Astrocyte (in vitro differentiated cells and primary cell): ENCODE data around the gene PKNOX2.

Source experiments
- EZH2 ChIP-seq: IDR thresholded peaks from 2 replicates; pipeline ENCODE4 v1.6.1; 2012; ENCODE audit warnings: mild to moderate bottlenecking, low read length, inconsistent platforms; ENCODE audit not compliant: insufficient read depth
- TF ChIP-seq, protein P1 (sequence below): IDR thresholded peaks from 2 replicates; pipeline ENCODE4 v1.5.1; 2011; ENCODE audit warnings: low read depth, mild to moderate bottlenecking, inconsistent platforms, low read length, moderate library complexity; ENCODE audit not compliant: insufficient read depth

DNA sequence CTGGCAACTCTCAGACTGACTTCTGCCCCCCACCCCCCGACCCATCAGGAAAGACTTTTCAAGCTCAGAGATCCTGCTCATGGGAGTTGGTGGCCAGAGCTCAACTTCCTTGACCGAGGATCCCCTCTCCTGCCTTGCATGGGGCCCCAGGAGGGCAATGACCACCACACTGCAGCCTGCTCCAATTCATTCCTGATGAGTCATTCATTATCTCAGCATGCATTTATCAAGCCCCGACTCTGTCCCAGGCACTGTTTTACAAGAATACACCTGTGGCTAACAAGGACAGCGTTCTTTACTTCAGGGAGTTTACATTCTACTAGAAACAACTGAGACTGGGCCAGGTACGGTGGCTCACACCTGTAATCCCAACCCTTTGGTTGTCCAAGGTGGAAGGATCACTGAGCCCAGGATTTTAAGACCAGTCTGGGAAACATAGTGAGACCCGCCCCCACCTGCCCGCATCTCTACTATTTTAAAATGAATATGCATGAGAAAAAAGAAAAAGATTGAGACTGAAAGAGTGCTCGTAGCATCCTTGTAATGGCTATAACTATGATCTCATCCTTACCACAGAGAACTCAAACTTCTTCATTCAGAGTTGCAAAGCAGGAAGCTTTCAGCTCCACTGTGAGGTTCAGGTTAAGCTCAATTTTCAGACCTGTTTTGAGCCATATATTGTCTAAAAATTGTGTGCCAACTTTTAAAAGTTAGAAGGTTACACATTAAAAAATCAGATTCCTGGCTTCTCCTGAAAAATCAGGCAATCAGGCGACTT is 271.1 kb downstream of the PKNOX2 start:
- TF ChIP-seq, protein P1, sequence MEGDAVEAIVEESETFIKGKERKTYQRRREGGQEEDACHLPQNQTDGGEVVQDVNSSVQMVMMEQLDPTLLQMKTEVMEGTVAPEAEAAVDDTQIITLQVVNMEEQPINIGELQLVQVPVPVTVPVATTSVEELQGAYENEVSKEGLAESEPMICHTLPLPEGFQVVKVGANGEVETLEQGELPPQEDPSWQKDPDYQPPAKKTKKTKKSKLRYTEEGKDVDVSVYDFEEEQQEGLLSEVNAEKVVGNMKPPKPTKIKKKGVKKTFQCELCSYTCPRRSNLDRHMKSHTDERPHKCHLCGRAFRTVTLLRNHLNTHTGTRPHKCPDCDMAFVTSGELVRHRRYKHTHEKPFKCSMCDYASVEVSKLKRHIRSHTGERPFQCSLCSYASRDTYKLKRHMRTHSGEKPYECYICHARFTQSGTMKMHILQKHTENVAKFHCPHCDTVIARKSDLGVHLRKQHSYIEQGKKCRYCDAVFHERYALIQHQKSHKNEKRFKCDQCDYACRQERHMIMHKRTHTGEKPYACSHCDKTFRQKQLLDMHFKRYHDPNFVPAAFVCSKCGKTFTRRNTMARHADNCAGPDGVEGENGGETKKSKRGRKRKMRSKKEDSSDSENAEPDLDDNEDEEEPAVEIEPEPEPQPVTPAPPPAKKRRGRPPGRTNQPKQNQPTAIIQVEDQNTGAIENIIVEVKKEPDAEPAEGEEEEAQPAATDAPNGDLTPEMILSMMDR = no peak
- no peak for TF ChIP-seq EZH2
